SIG-M5 (cell line): ENCODE measurements around the gene DCLK2.

ENCODE experiments used
- DNase-seq: peaks from one replicate; lab custom pipeline; 2025; lab: John Stamatoyannopoulos, UW

DCLK2 gene

DNA sequence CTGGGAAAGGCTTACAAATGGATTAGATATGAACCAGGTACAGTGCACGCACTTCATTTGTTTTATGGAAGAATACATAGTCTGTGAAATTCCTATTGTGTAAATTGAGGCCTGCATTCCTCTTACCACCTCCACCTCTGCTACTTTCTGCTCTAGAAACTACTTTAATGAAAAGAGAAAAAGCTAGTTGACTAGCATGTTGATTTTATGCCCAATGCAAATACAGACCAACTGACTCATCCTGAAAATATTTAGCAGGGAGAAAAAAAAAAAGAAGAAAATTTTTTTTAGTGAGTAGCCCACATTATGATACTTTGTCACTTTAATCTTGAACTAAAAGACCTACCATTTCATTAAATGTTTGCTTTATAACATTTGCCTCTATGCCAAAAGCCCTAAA, 41.2 kb downstream of the DCLK2 start:
- no peak for DNase-seq

DNA sequence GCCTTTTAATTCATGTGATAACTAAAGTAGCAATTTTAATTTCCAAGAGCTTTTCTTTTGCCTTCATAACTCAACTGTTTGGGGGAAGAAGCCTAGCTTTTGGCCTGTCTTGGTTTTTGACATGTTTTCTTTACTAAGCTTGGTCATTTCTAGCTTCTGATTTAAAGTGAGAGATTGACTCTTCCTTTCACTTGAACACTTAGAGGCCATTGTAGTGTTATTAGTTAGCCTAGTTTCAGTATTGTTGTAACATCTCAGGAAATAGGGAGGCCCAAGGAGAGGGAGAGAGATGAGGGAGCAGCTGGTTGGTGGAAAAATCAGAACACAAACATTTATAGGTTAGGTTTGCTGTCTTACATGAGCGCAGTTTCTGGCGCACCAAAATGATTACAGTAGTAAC, 44.8 kb downstream of the DCLK2 start:
- no peak for DNase-seq

DNA sequence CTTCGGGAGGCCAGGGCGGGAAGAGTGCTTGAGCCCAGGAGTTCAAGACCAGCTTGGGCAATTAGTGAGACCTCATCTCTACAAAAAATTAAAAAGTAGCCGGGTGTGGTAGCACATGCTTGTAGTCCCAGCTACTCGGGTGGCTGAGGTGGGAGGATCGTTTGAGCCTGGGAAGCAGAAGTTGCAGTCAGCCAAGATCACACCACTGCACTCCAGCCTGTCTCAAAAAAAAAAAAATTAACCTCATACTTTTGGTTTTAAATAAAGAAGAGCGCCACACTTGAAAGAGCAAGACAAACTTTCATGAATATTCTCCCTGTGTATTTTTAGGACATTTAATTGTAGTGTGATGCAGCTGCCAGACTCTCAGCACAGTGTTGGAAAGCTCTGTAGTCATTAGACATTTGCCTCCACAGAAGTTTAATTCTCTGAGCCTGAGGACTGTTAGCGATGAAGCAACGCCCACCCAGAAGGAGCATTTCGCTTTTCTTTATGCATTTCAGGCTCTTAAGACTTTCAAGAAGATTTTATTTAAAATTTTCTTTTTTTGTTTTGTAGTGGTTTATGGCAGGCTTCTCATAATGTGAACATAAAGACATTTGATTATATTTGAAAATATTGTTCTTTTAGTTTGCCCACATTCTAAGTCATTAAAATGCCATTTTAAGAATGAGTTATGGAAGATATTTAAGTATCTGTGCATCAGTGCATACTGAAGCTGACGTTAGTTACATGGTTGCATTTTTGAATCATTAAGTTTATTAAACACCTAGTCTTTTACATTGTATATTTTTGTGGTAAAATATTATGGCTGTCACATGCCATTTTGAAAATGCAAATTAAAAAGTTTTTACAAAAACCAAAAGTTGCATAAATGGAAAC, 45.8 kb downstream of the DCLK2 start:
- no peak for DNase-seq

GRCh38 chr4:150126201-150126863, 48.1 kb downstream of the DCLK2 start:
- DNase-seq = peak; percentile 18

GRCh38 chr4:150126864-150127203, 48.6 kb downstream of the DCLK2 start:
- no peak for DNase-seq

- DNase-seq = no peak
These were observed 49.5 kb downstream of the DCLK2 start for GRCh38 chr4:150127757-150128156.

GRCh38 chr4:150130933-150131332, 52.7 kb downstream of the DCLK2 start:
- DNase-seq = no peak

- DNase-seq = no peak
These were observed 53.5 kb downstream of the DCLK2 start for GRCh38 chr4:150131581-150132228.

DNA sequence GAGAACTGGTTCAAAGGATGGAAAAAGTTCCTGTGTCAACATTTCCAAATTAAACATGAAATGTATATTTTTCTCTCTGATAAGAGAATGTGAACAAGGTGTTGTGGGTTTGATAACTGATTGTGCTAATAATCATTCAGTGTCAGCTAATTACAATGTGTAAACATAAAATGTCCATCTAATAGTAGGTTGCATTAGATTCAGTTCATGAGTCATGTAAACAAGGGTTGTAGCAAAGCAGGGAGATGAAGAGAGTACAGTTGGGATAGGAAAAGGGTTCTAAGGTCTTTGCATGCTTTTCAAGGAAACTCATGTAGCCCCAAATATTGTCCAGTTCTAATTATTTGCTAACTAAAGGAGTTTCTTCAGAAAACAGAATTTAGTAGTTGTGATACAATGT, 55.4 kb downstream of the DCLK2 start:
- no peak for DNase-seq

DNA sequence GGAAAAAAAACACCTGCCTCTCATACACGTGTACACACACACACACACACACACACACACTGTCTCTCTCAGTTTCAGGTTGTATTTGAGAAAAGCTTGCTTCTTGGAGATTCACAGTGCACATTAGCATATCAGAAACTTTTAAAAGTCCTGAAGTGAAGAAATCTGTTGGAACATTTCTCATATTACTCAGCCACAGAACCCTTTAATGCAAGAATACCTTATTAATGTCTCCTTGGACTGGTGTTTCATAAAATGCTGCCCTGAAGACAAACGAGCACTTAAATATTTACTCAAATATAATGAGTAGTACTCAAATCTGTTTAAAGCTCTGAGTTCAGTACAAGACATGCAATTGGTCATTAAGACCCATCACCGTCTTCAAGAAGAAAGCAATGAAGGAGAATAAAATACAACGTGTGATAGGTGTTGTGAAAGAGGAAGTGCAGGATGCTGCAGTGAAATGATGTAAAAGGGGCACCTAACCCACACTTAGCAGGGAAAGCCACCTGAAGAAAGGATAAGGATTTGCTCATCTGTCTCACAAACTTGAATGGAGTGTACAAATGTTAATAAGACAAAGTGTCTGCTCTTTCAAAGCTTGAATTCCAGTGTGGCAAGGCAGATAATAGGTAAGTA, 57.0 kb downstream of the DCLK2 start:
- no peak for DNase-seq

DNA sequence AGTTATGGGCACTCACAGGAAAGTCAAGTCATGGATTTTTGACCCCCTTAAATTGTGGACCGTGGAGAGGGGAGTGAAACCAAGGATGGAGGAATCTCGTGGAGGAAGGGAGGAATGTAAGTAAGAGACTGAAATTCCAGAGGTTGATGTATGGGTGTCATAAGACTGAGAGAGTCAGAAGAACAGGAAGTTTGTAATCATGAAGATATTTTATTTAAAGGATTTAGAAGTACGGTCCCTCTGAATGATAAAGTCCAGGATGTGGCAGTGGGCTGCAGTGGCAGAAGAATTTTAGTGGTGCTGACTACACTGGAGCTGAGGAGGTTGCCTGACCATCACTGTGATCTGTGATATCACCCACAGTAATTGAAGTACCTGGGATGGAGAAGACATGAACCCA, 57.8 kb downstream of the DCLK2 start:
- no peak for DNase-seq

DNA sequence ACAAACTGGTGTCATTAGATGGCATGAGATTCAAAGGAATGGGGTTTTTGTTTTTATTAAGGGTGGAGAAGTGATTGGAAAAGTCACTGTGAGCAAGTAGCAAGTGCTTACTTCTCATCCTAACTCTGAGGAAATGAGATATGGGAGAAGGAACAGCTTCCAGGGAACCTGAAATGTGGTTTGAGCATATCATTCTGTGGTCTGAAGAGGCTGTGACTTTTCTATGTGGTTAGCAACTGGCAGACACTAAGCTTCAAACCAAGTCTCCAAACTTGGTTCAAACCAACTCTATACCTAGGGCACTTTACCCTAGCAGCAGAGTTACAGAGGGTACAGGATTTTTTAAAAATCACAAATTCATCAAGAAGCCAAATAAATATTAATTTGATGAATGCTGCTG, 58.2 kb downstream of the DCLK2 start:
- DNase-seq = no peak

- no peak for DNase-seq
These were observed 61.1 kb downstream of the DCLK2 start for GRCh38 chr4:150139297-150139865.

DNA sequence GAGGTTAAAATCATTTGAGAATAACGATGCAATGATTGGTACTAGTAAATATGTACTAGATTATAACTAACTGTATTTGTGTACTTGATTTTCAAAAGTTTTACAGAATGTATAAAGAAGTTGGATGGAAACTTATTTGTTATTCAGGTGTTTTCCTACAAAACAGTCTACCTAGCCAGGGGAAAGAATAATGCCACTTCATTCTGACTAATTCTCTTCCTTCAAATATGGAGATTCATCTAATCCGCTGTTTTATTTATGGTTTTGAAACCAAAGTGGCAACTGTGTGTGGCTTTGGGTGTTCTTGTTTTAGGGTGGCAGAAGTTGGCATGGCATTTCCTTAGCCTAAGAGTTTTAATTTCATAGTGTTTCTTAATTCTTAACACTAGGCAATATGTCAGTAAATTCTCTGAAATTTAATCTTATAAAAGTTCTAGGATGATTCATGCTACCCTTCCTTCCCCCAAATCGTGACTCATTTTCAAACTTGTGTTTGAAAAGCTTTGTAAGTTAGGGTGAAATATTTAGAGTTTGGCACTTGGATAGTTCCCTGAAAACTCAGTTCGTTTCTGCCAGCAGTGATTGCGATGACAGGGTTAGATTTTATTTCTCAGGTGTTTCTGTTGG, 62.6 kb downstream of the DCLK2 start:
- DNase-seq = no peak

DNA sequence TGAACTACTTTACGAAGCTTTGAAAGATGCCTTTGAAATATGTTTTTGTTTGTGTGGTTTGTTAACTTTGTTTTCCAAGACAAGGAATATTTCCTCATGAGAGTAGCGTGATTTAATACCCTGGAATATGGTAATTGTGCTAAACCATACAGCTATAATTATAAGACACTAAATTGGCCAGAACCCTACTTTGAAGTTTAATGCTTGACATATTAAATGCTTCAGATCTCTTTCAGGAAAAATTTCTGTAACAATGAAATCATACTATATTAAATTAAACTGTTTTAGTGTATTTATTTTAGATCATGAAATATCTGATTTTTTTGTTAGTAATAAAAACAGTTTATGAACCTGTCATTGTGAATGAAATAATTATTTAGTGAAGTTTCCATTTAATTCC, 63.5 kb downstream of the DCLK2 start:
- DNase-seq = no peak

DNA sequence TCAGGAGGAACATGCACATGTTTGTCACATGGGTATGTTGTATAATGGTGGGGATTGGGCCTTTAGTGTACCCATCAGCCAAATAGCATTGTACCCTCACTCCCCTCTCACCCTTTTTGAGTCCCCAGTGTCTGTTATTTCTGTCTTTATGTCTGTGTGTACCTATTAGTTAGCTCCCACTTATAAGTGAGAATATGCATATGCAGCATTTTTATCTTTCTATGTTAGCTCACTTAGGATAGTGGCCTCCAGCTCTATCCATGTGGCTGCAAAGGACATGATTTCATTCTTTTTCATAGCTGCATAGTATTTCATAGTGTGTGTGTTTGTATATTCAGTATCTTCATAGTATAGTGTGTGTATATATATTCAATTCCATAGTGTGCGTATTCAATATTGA, 64.6 kb downstream of the DCLK2 start:
- no peak for DNase-seq

DNA sequence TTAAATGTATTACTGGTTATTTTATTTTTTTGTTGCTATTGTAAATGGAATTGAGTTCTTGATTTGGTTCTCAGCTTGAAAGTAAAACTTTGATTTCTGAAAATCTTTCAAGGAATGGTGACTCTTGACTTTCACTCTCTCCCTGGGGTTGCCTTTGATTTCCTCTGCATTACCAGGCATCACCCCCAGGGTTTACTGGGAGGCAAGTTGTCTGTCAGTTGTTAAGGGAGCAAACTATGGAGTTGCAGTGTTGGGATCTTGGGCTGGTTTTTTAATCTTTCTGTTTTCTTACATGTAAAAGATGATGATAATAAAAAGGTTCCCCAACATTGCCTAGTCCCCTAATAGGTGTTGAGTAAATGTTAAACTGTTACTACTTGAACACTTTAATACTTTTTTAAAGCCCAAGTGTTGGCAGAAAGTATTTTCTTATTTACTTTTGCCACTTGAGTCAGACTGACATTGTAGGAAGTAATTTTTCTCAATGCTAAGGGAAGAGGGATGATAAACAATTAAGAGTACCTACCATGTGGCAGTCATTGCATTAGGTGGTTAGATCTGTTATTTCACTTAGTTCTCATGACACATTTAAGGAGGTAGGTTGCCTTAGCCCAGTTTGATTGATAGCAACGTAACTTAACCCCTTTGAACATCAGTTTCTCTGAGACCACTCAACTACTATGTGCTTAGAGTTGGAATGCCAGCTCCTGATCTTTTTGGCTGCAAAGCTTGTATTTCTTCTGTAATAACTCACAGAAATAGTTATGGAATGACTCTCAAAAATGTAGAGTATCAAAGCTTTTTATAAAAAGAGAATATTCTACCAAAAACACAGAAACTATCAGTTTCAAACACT, 67.1 kb downstream of the DCLK2 start:
- DNase-seq = no peak

GRCh38 chr4:150145946-150146340, 67.7 kb downstream of the DCLK2 start:
- DNase-seq = no peak

DNA sequence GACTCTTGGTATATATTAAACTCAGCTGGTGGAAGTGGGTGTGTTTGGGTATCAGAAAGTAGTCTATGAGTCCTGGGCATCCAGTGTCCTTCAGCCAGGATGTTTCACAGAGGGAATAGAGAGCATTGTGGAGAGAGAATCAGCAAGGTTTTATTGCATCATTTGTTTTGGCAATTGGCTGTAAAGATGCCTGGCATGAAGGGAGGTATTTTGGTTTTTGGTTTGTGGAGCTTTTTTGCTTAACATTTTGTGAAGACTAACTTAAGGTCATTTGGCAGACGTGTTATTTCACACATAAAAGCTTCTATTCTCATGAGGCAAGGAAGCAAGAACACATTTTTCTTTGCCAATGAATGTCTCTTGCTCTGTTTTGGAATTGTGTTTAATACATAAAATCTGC, 71.1 kb downstream of the DCLK2 start:
- DNase-seq = no peak

DNA sequence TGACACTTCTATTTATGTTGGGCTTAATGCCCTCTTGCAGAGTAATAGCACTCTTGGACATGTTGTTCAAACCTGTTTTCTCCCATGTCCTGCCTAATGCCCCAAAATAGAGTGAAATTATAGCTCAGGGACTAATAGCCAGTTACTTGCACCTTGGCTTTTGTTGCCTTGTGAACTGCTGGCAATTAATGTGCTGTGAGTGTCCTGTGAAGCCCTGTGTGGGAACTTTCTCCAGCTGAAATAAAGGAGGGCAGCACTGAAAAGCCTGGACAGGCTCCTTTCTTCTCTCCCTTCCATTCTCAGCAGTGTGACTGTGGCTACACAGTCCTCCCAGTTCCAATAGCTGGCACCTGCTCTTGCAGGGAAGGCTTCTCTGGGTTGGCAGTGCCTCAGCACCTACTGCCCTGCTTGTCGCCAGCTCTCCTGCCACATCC, 72.4 kb downstream of the DCLK2 start:
- DNase-seq = no peak

- DNase-seq = no peak
These were observed 74.5 kb downstream of the DCLK2 start for GRCh38 chr4:150152766-150153165.
